Pancreas (tissue), 10 donors: ENCODE data around the gene HS3ST3A1. TPM values are rescaled to one million over a fixed set of nuclear protein-coding genes. Genes with fewer than 3 reads are reported as not detected.

ENCODE experiments used
- ATAC-seq, 4 donors: fragments of 200-7000 bp; cut with Tn5 transposase; one replicate each; pipeline versions ENCODE4 v1.8.0 to v1.9.1; 2020; ENCODE audit warnings: mild to moderate bottlenecking in 4 of 4, moderate library complexity in 4 of 4
- DNase-seq, 6 donors: peaks; one replicate each; pipeline ENCODE4 v3.0.0-alpha.2; 2020
- FAIRE-seq: peaks from 2 replicates; lab custom pipeline; 2012; peaks lifted over from hg19 to GRCh38; lab: Jason Lieb, UNC
- H3K27ac ChIP-seq, 4 donors: fragments of 200-600 bp; sonication (generic); 1 replicate in 3 of 4; 2 replicates in 1 of 4; pipeline versions ENCODE4 v1.5.0 to v1.8.0; 2020
- H3K27me3 ChIP-seq, 4 donors: fragments of 200-600 bp; one replicate each; pipeline ENCODE4 v1.8.0; 2021
- H3K36me3 ChIP-seq, 3 donors: fragments of 200-600 bp; sonication (generic) in 1 of 3; one replicate each; pipeline versions ENCODE4 v1.5.0 to v1.8.0; 2020 to 2021
- H3K4me1 ChIP-seq, 3 donors: fragments of 200-600 bp; one replicate each; pipeline ENCODE4 v1.8.0; 2021
- H3K4me3 ChIP-seq, 4 donors: fragments of 200-600 bp; sonication (generic) in 2 of 4; one replicate each; pipeline versions ENCODE4 v1.5.0 to v1.8.0; 2020 to 2021
- H3K9me3 ChIP-seq, 4 donors: fragments of 200-600 bp; one replicate each; pipeline ENCODE4 v1.8.0; 2021
- CTCF ChIP-seq, 4 donors: fragments of 200-600 bp; sonication (generic) in 3 of 4; IDR thresholded peaks; one replicate each; pipeline versions ENCODE4 v1.5.0 to v1.8.0; 2021; ENCODE audit warnings: antibody characterized with exemption in 4 of 4
- WGBS, 2 donors: extraction: QIAGEN DNeasy Blood & Tissue Kit; methylation state at CpG; one replicate each; pipeline ENCODE4 v1.1.7; 2013; 5-methylcytosine and 5-hydroxymethylcytosine counted together
- intact Hi-C, 3 donors: fragments of 100-400 bp; cut with DNase I; formaldehyde crosslinking; loops; one replicate each; pipeline versions ENCODE4 v1.11.1 to v1.14.2; 2022
- polyA plus RNA-seq, 2 donors: library from polyadenylated mRNA; stranded (reverse); fragments of 200-250 nt; gene quantifications; one replicate each; pipeline ENCODE4 v1.2.3, GENCODE V29; 2013
- total RNA-seq, 6 donors: library from RNA; stranded (reverse); fragmentation: NEBNext Ultra II Directional in 4 of 6; extraction: Animal tissue kit (Norgen Biotek cat#: 25700) in 4 of 6; gene quantifications; one replicate each; pipeline versions ENCODE4 v1.2.1 to v1.2.4, GENCODE V29; 2021 to 2023
- donor health status: healthy with polysubstance abuse.
- donor health status: DM: no; HTN: no; CAD: no; lungs with moderate emphysema.
- donor health status: DM: no; HTN: no; CAD: no.
- donor health status: control.
- donor health status: control.
- donor health status: Bipolar disorder and iron deficiency.
- donor health status: DM: yes; HTN: yes; CAD: no.
- donor health status: DM: no; HTN: no; CAD: no.
- donor health status: DM: no; HTN: no; CAD: no.
- donor health status: DM: yes; HTN: yes; CAD: no.

Gene HS3ST3A1
- total and polyA plus RNA-seq, 8 donors: 0.05 to 1.1 (median 0.15) TPM; not detected in 3

GRCh38 chr17:13538841-13539411 lies 62.8 kb downstream of the HS3ST3A1 start:
- Histone ChIP-seq H3K27ac (no peak overlapping the region), H3K36me3 (no peaks in the 10 kb centered on the region), H3K9me3 (no peaks in the 10 kb centered on the region), H3K4me3 (no peak overlapping the region), H3K4me1 (no peaks in the 10 kb centered on the region), H3K27me3 (no peaks in the 10 kb centered on the region)
- DNase-seq (no peak), FAIRE-seq (no peak), ATAC-seq (no peak)
- TF ChIP-seq CTCF (IDR thresholded peaks at IDR 0.05): no peak
- intact Hi-C loops: no loop called here
- WGBS, 2 donors: 75 to 79% methylated on average over 4 of the region's 4 CpGs

- Histone ChIP-seq H3K4me3 (no peak overlapping the region), H3K36me3 (no peaks in the 10 kb centered on the region), H3K27me3 (no peaks in the 10 kb centered on the region), H3K27ac (no peak overlapping the region), H3K4me1 (no peaks in the 10 kb centered on the region), H3K9me3 (no peaks in the 10 kb centered on the region)
- intact Hi-C loops: no loop called here
- FAIRE-seq (no peak), DNase-seq (no peak), ATAC-seq (no peak)
- WGBS, 2 donors: 68 to 78% methylated on average over 6 of the region's 6 CpGs
- TF ChIP-seq CTCF (IDR thresholded peaks at IDR 0.05): no peak
These were observed 63.7 kb downstream of the HS3ST3A1 start for GRCh38 chr17:13537871-13538643.

- FAIRE-seq: no peak
- Histone ChIP-seq H3K27ac (no peak overlapping the region), H3K27me3 (no peaks in the 10 kb centered on the region), H3K9me3 (no peaks in the 10 kb centered on the region), H3K4me3 (no peak overlapping the region), H3K4me1 (no peaks in the 10 kb centered on the region), H3K36me3 (no peaks in the 10 kb centered on the region)
- no peak for DNase-seq
- intact Hi-C loops: no loop called here
- no peak for TF ChIP-seq CTCF (IDR thresholded peaks at IDR 0.05)
- ATAC-seq: no peak
- 62 to 66% methylated on average over 5 of the region's 5 CpGs for WGBS, 2 donors
These were observed 64.5 kb downstream of the HS3ST3A1 start for GRCh38 chr17:13537167-13537731.

- H3K9me3 ChIP-seq: no peaks in the 10 kb centered on the region
- no peaks in the 10 kb centered on the region for H3K4me1 ChIP-seq
- WGBS, 2 donors: 65 to 66% methylated on average over 1 of the region's 1 CpG
- no peaks in the 10 kb centered on the region for H3K27me3 ChIP-seq
- ATAC-seq (no peak), FAIRE-seq (no peak), DNase-seq (no peak)
- no peak for TF ChIP-seq CTCF (IDR thresholded peaks at IDR 0.05)
- no peak overlapping the region for H3K4me3 ChIP-seq
- intact Hi-C loops: no loop called here
- no peak overlapping the region for H3K27ac ChIP-seq
- no peaks in the 10 kb centered on the region for H3K36me3 ChIP-seq
These were observed 66.8 kb downstream of the HS3ST3A1 start for GRCh38 chr17:13534946-13535345.

GRCh38 chr17:13531721-13532120 lies 70.0 kb downstream of the HS3ST3A1 start:
- Histone ChIP-seq H3K4me1 (no peaks in the 10 kb centered on the region), H3K27me3 (no peaks in the 10 kb centered on the region), H3K36me3 (no peaks in the 10 kb centered on the region), H3K27ac (no peak overlapping the region), H3K9me3 (no peaks in the 10 kb centered on the region), H3K4me3 (no peak overlapping the region)
- intact Hi-C loops: no loop called here
- DNase-seq (no peak), ATAC-seq (no peak), FAIRE-seq (no peak)
- TF ChIP-seq CTCF (IDR thresholded peaks at IDR 0.05): no peak
- WGBS, 2 donors: 55 to 62% methylated on average over 2 of the region's 2 CpGs
